Measurements from ENCODE around the gene COL8A2.

Gene COL8A2

DNA sequence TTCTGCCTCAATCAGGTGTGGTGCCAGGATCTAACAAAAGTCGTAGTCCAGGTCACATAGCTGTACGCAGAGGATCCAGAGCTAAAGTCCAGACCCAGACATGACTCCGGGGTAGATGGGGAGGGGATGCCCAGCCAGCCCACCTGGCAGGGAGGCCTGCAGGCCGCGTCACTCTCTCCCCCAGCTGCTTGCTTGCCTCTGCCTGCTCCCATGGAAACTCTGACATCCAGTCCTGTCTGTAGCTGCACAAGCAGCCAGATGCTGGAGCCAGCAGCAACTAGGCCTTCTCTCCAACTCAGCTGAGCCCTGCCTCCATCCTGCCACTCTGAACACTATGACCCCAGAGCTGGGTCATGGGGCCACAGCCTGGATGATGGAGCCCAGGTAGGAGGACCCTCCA, 8.1 kb downstream of the COL8A2 start:
- H3K36me3 ChIP-seq: no peaks in the 10 kb centered on the region
- no peak overlapping the region for H3K4me3 ChIP-seq (ENCODE audit: low read depth, low read length)
- TF ChIP-seq, protein P1, sequence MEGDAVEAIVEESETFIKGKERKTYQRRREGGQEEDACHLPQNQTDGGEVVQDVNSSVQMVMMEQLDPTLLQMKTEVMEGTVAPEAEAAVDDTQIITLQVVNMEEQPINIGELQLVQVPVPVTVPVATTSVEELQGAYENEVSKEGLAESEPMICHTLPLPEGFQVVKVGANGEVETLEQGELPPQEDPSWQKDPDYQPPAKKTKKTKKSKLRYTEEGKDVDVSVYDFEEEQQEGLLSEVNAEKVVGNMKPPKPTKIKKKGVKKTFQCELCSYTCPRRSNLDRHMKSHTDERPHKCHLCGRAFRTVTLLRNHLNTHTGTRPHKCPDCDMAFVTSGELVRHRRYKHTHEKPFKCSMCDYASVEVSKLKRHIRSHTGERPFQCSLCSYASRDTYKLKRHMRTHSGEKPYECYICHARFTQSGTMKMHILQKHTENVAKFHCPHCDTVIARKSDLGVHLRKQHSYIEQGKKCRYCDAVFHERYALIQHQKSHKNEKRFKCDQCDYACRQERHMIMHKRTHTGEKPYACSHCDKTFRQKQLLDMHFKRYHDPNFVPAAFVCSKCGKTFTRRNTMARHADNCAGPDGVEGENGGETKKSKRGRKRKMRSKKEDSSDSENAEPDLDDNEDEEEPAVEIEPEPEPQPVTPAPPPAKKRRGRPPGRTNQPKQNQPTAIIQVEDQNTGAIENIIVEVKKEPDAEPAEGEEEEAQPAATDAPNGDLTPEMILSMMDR (IDR thresholded peaks at IDR 0.05; ENCODE audit: low read depth, low read length): no peak
- H3K9me3 ChIP-seq (ENCODE audit: severe bottlenecking): no peaks in the 10 kb centered on the region
- DNase-seq: no peak
- H3K27ac ChIP-seq: no peak overlapping the region
- no peaks in the 10 kb centered on the region for H3K27me3 ChIP-seq (ENCODE audit: insufficient read depth, low read depth, severe bottlenecking)

GRCh38 chr1:36115931-36116330, 9.1 kb downstream of the COL8A2 start:
- no peak for DNase-seq
- TF ChIP-seq, protein P1 (IDR thresholded peaks at IDR 0.05; ENCODE audit: low read depth, low read length): no peak
- no peak overlapping the region for H3K27ac ChIP-seq
- no peaks in the 10 kb centered on the region for H3K9me3 ChIP-seq (ENCODE audit: severe bottlenecking)
- H3K27me3 ChIP-seq (ENCODE audit: insufficient read depth, low read depth, severe bottlenecking): no peaks in the 10 kb centered on the region
- no peaks in the 10 kb centered on the region for H3K36me3 ChIP-seq
- H3K4me3 ChIP-seq (ENCODE audit: low read depth, low read length): no peak overlapping the region

GRCh38 chr1:36115200-36115669, 9.8 kb downstream of the COL8A2 start:
- no peaks in the 10 kb centered on the region for H3K36me3 ChIP-seq
- no peak overlapping the region for H3K4me3 ChIP-seq (ENCODE audit: low read depth, low read length)
- H3K27me3 ChIP-seq (ENCODE audit: insufficient read depth, low read depth, severe bottlenecking): no peaks in the 10 kb centered on the region
- no peaks in the 10 kb centered on the region for H3K9me3 ChIP-seq (ENCODE audit: severe bottlenecking)
- H3K27ac ChIP-seq: no peak overlapping the region
- no peak for DNase-seq
- TF ChIP-seq, protein P1 (IDR thresholded peaks at IDR 0.05; ENCODE audit: low read depth, low read length): no peak

DNA sequence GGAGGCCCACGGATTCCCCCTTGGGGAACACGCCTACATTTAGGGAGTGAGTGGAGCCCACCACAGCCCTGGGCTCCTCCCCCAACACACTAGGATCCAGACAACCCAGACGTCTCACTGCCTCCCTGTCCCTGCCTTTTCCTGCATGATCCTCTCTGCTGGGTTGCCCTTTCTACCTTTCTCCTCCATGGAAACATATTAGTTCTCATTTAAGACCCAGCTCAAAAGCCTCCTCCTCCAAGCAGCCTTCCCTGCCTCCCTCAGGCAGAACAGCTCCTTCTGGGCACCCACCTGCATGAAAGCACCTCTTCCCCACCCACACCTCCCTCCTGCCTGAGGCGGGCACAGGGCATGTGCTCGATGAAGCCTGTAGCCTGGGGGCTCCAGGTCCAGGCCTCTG, 10.7 kb downstream of the COL8A2 start:
- no peaks in the 10 kb centered on the region for H3K36me3 ChIP-seq
- DNase-seq: no peak
- TF ChIP-seq, protein P1 (IDR thresholded peaks at IDR 0.05; ENCODE audit: low read depth, low read length): no peak

GRCh38 chr1:36112823-36113222, 12.2 kb downstream of the COL8A2 start:
- no peak for DNase-seq
- Histone ChIP-seq H3K27me3 (ENCODE audit: insufficient read depth, low read depth, severe bottlenecking) (no peaks in the 10 kb centered on the region), H3K4me3 (ENCODE audit: low read depth, low read length) (no peak overlapping the region), H3K9me3 (ENCODE audit: severe bottlenecking) (no peaks in the 10 kb centered on the region), H3K27ac (no peak overlapping the region), H3K36me3 (no peaks in the 10 kb centered on the region)
- TF ChIP-seq, protein P1 (IDR thresholded peaks at IDR 0.05; ENCODE audit: low read depth, low read length): no peak

More for the DNA sequence above, 10.7 kb downstream of the COL8A2 start:
- Histone ChIP-seq H3K9me3 (ENCODE audit: severe bottlenecking) (no peaks in the 10 kb centered on the region), H3K4me3 (ENCODE audit: low read depth, low read length) (no peak overlapping the region), H3K27me3 (ENCODE audit: insufficient read depth, low read depth, severe bottlenecking) (no peaks in the 10 kb centered on the region), H3K27ac (no peak overlapping the region)

DNA sequence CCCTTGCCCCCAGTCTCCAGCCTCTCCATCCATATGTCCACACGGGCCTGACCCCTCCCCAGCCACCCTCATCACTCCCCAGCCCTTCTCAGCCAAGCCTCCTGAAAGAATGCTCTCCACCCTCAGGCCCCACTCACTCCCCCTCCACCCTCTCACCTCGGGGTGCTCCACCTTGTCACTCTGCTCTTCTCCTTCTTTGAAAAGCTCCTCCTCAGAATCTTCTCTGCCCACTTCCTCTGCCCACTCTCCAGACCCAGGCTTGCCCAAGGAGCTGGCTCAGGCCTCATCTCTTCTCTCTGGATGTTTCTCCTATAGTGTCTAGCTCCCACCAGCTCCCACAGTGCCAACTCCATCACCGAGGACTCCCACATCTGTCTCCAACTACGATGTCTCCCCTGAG, 13.9 kb downstream of the COL8A2 start:
- Histone ChIP-seq H3K9me3 (ENCODE audit: severe bottlenecking) (no peaks in the 10 kb centered on the region), H3K36me3 (no peaks in the 10 kb centered on the region), H3K27ac (no peak overlapping the region), H3K27me3 (ENCODE audit: insufficient read depth, low read depth, severe bottlenecking) (no peaks in the 10 kb centered on the region), H3K4me3 (ENCODE audit: low read depth, low read length) (no peak overlapping the region)
- TF ChIP-seq, protein P1 (IDR thresholded peaks at IDR 0.05; ENCODE audit: low read depth, low read length): no peak
- no peak for DNase-seq

Measured in WERI-Rb-1 (cell line).